ENCODE measurements around the gene CTSH. TPM values are rescaled to one million over a fixed set of nuclear protein-coding genes. Genes with fewer than 3 reads are reported as not detected.

The CTSH gene
- total RNA-seq, 1 experiment from 2014 or later = 327 TPM

- CTCF ChIA-PET = interaction anchor here (0.6 kb wide), 1 partner anchor 8 kb away, joined by 6 read pairs; no protein-coding TSS in a partner anchor
- Mint-ChIP-seq H3K9me3 (ENCODE audit: low read depth, unreplicated experiment) (no peaks in the 10 kb centered on the region), H3K27ac (ENCODE audit: unreplicated experiment) (no peak overlapping the region), H3K27me3 (ENCODE audit: unreplicated experiment) (no peaks in the 10 kb centered on the region), H3K36me3 (ENCODE audit: insufficient read depth, unreplicated experiment) (peaks cover 51% of the 10 kb centered on the region), H3K4me1 (ENCODE audit: low read depth, unreplicated experiment) (peaks cover 7% of the 10 kb centered on the region), H3K4me3 (ENCODE audit: low read depth, unreplicated experiment) (no peak overlapping the region)
- BruUV-seq (replicated peaks) = no TSS peak
- TF ChIP-seq, protein P1, sequence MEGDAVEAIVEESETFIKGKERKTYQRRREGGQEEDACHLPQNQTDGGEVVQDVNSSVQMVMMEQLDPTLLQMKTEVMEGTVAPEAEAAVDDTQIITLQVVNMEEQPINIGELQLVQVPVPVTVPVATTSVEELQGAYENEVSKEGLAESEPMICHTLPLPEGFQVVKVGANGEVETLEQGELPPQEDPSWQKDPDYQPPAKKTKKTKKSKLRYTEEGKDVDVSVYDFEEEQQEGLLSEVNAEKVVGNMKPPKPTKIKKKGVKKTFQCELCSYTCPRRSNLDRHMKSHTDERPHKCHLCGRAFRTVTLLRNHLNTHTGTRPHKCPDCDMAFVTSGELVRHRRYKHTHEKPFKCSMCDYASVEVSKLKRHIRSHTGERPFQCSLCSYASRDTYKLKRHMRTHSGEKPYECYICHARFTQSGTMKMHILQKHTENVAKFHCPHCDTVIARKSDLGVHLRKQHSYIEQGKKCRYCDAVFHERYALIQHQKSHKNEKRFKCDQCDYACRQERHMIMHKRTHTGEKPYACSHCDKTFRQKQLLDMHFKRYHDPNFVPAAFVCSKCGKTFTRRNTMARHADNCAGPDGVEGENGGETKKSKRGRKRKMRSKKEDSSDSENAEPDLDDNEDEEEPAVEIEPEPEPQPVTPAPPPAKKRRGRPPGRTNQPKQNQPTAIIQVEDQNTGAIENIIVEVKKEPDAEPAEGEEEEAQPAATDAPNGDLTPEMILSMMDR (IDR thresholded peaks at IDR 0.05; ENCODE audit: unreplicated experiment) = no peak
- intact Hi-C loops (cut with micrococcal nuclease; ENCODE audit: unreplicated experiment) = no loop called here
- DNase-seq = no peak
Observed at GRCh38 chr15:78915341-78916087, 29.3 kb downstream of the CTSH start.

- DNase-seq = peak; percentile 25
- TF ChIP-seq, protein P1 (IDR thresholded peaks at IDR 0.05; ENCODE audit: unreplicated experiment) = no peak
- Mint-ChIP-seq H3K4me1 (ENCODE audit: low read depth, unreplicated experiment) (peaks cover 7% of the 10 kb centered on the region), H3K4me3 (ENCODE audit: low read depth, unreplicated experiment) (no peak overlapping the region), H3K9me3 (ENCODE audit: low read depth, unreplicated experiment) (no peaks in the 10 kb centered on the region), H3K27ac (ENCODE audit: unreplicated experiment) (no peak overlapping the region), H3K36me3 (ENCODE audit: insufficient read depth, unreplicated experiment) (peaks cover 49% of the 10 kb centered on the region), H3K27me3 (ENCODE audit: unreplicated experiment) (no peaks in the 10 kb centered on the region)
- BruUV-seq (replicated peaks) = no TSS peak
- intact Hi-C loops (cut with micrococcal nuclease; ENCODE audit: unreplicated experiment) = no loop called here
- CTCF ChIA-PET = interaction anchor here (0.5 to 1.0 kb wide), 3 partner anchors 31 to 270 kb away, joined by 3 to 5 read pairs (median 3); partner anchors contain the start of gene CTSH
Observed at GRCh38 chr15:78914027-78914764, 30.6 kb downstream of the CTSH start.

GRCh38 chr15:78913012-78913411, 31.8 kb downstream of the CTSH start:
- TF ChIP-seq, protein P1 (IDR thresholded peaks at IDR 0.05; ENCODE audit: unreplicated experiment) = no peak
- H3K36me3 Mint-ChIP-seq (ENCODE audit: insufficient read depth, unreplicated experiment) = peaks cover 47% of the 10 kb centered on the region
- H3K27me3 Mint-ChIP-seq (ENCODE audit: unreplicated experiment) = no peaks in the 10 kb centered on the region
- peaks cover 7% of the 10 kb centered on the region for H3K4me1 Mint-ChIP-seq (ENCODE audit: low read depth, unreplicated experiment)
- no peak overlapping the region for H3K27ac Mint-ChIP-seq (ENCODE audit: unreplicated experiment)
- CTCF ChIA-PET = no interaction called here
- no peaks in the 10 kb centered on the region for H3K9me3 Mint-ChIP-seq (ENCODE audit: low read depth, unreplicated experiment)
- intact Hi-C loops (cut with micrococcal nuclease; ENCODE audit: unreplicated experiment) = no loop called here
- H3K4me3 Mint-ChIP-seq (ENCODE audit: low read depth, unreplicated experiment) = no peak overlapping the region
- no TSS peak for BruUV-seq (replicated peaks)
- no peak for DNase-seq

DNA sequence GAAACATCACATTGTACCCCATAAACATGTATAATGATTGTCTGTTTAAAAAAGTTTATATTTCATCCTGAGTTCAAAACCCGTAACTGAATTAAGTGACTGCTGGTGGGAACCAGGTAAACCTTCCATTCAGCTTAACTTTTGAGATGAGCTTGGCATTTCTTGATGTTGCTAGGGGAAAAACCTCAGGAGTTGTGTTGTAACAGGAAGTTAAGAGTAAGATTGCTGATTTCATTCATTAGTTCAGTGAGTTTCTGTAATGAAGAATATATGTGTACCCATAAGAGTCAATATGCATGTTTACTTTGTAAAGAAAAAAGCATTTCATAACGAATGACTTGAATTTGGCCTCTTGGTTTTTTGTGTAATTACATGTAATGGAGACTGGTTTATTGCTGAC, 32.5 kb downstream of the CTSH start:
- BruUV-seq (replicated peaks) = TSS peak; percentile 5
- H3K27ac Mint-ChIP-seq (ENCODE audit: unreplicated experiment) = peak overlapping the region; percentile 28

More for the DNA sequence above, 32.5 kb downstream of the CTSH start:
- H3K9me3 Mint-ChIP-seq (ENCODE audit: low read depth, unreplicated experiment) = no peaks in the 10 kb centered on the region
- H3K4me3 Mint-ChIP-seq (ENCODE audit: low read depth, unreplicated experiment) = no peak overlapping the region
- TF ChIP-seq, protein P1 (IDR thresholded peaks at IDR 0.05; ENCODE audit: unreplicated experiment) = no peak
- intact Hi-C loops (cut with micrococcal nuclease; ENCODE audit: unreplicated experiment) = no loop called here
- peaks cover 52% of the 10 kb centered on the region for H3K36me3 Mint-ChIP-seq (ENCODE audit: insufficient read depth, unreplicated experiment)
- no peak for DNase-seq
- CTCF ChIA-PET = no interaction called here
- peaks cover 7% of the 10 kb centered on the region for H3K4me1 Mint-ChIP-seq (ENCODE audit: low read depth, unreplicated experiment)
- H3K27me3 Mint-ChIP-seq (ENCODE audit: unreplicated experiment) = no peaks in the 10 kb centered on the region

Data from Calu3 (cell line).